ENCODE data around the gene FRMD3.

FRMD3 gene

GRCh38 chr9:83387401-83388185, 150.6 kb downstream of the FRMD3 start:
- H3K27me3 Mint-ChIP-seq (ENCODE audit: low read depth): no peaks in the 10 kb centered on the region
- no peak overlapping the region for H3K27ac Mint-ChIP-seq
- no peak overlapping the region for H3K4me3 Mint-ChIP-seq
- no peaks in the 10 kb centered on the region for H3K4me1 Mint-ChIP-seq
- no peaks in the 10 kb centered on the region for H3K36me3 Mint-ChIP-seq (ENCODE audit: low read depth)
- H3K9me3 Mint-ChIP-seq: peaks cover 7% of the 10 kb centered on the region
- TF ChIP-seq, protein P1, sequence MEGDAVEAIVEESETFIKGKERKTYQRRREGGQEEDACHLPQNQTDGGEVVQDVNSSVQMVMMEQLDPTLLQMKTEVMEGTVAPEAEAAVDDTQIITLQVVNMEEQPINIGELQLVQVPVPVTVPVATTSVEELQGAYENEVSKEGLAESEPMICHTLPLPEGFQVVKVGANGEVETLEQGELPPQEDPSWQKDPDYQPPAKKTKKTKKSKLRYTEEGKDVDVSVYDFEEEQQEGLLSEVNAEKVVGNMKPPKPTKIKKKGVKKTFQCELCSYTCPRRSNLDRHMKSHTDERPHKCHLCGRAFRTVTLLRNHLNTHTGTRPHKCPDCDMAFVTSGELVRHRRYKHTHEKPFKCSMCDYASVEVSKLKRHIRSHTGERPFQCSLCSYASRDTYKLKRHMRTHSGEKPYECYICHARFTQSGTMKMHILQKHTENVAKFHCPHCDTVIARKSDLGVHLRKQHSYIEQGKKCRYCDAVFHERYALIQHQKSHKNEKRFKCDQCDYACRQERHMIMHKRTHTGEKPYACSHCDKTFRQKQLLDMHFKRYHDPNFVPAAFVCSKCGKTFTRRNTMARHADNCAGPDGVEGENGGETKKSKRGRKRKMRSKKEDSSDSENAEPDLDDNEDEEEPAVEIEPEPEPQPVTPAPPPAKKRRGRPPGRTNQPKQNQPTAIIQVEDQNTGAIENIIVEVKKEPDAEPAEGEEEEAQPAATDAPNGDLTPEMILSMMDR (IDR thresholded peaks at IDR 0.05; ENCODE audit: unreplicated experiment in 3 of 3): no peak

DNA sequence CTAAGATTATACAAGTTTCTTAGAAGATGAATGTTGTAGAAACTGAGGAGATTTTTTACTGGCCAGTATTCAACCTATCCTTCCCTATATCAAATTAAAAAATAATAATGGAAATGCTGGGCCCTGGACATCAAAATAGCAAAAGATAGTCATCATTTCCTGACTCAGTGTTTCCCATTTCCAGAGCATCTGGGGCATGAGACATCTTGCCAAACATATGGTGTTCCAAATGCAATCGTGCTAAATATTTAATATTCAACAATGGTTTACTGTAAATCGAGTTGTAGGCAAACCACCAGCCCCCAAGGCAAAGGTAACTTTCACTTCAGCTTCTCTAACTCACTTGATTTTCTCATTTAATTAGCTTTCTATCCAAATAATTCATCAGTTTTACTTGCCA, 152.9 kb downstream of the FRMD3 start:
- H3K4me3 Mint-ChIP-seq: no peak overlapping the region
- TF ChIP-seq, protein P1 (IDR thresholded peaks at IDR 0.05; ENCODE audit: unreplicated experiment in 3 of 3): no peak
- no peaks in the 10 kb centered on the region for H3K27me3 Mint-ChIP-seq (ENCODE audit: low read depth)
- H3K36me3 Mint-ChIP-seq (ENCODE audit: low read depth): no peaks in the 10 kb centered on the region
- H3K4me1 Mint-ChIP-seq: peaks cover 4% of the 10 kb centered on the region
- H3K9me3 Mint-ChIP-seq: peaks cover 7% of the 10 kb centered on the region
- H3K27ac Mint-ChIP-seq: no peak overlapping the region

GRCh38 chr9:83384214-83384613, 154.0 kb downstream of the FRMD3 start:
- Mint-ChIP-seq H3K4me1 (peaks cover 4% of the 10 kb centered on the region), H3K4me3 (no peak overlapping the region), H3K9me3 (peaks cover 7% of the 10 kb centered on the region), H3K27ac (no peak overlapping the region), H3K27me3 (ENCODE audit: low read depth) (no peaks in the 10 kb centered on the region), H3K36me3 (ENCODE audit: low read depth) (no peaks in the 10 kb centered on the region)
- TF ChIP-seq, protein P1 (IDR thresholded peaks at IDR 0.05; ENCODE audit: unreplicated experiment in 3 of 3): no peak

DNA sequence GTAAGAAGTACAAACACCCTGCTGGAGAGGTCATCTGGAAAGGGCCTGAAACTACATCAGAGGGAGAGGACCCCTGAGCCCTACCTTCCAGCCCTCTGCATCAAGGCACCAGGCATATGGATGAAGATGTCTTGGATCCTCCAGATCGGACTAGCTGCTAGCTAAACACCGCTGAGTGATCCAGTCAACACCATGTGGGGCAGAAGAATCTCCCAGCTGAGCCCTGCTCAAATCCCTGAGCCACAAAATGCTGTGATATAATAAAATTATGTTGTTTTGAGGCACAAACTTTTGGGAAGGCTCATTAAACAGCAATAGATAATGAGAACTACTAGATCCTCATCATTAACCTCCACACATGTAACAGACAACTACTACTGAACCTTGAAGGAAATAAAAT, 155.2 kb downstream of the FRMD3 start:
- Mint-ChIP-seq H3K27me3 (ENCODE audit: low read depth) (no peaks in the 10 kb centered on the region), H3K27ac (no peak overlapping the region), H3K4me3 (no peak overlapping the region), H3K9me3 (peaks cover 7% of the 10 kb centered on the region), H3K4me1 (peaks cover 4% of the 10 kb centered on the region), H3K36me3 (ENCODE audit: low read depth) (no peaks in the 10 kb centered on the region)
- TF ChIP-seq, protein P1 (IDR thresholded peaks at IDR 0.05; ENCODE audit: unreplicated experiment in 3 of 3): no peak

DNA sequence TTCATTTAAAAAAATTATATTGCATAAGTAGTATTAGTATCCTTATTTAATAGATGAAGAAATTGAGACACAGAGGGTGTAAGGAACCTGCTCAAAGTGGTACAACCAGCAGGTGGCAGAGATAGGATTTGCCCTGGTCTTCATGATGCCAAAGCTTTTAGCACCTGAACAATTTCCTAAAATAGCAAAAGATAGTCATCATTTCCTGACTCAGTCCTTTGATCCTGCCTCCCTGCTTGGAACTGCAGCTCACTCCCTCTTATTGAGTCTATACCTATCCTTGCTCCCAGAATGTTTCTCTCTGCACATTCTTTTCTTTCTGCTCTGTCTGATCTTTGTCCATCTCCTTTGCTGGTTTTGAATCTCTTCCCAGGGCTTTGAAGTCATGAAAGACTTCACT, 155.8 kb downstream of the FRMD3 start:
- H3K4me1 Mint-ChIP-seq: peaks cover 4% of the 10 kb centered on the region
- H3K36me3 Mint-ChIP-seq (ENCODE audit: low read depth): no peaks in the 10 kb centered on the region
- H3K27ac Mint-ChIP-seq: no peak overlapping the region
- H3K4me3 Mint-ChIP-seq: no peak overlapping the region
- H3K9me3 Mint-ChIP-seq: peaks cover 7% of the 10 kb centered on the region
- TF ChIP-seq, protein P1 (IDR thresholded peaks at IDR 0.05; ENCODE audit: unreplicated experiment in 3 of 3): no peak
- H3K27me3 Mint-ChIP-seq (ENCODE audit: low read depth): no peaks in the 10 kb centered on the region

- H3K4me1 Mint-ChIP-seq: peaks cover 4% of the 10 kb centered on the region
- peaks cover 4% of the 10 kb centered on the region for H3K9me3 Mint-ChIP-seq
- no peaks in the 10 kb centered on the region for H3K36me3 Mint-ChIP-seq (ENCODE audit: low read depth)
- H3K27me3 Mint-ChIP-seq (ENCODE audit: low read depth): no peaks in the 10 kb centered on the region
- TF ChIP-seq, protein P1 (IDR thresholded peaks at IDR 0.05; ENCODE audit: unreplicated experiment in 3 of 3): no peak
- H3K4me3 Mint-ChIP-seq: no peak overlapping the region
- no peak overlapping the region for H3K27ac Mint-ChIP-seq
These were observed 159.2 kb downstream of the FRMD3 start for GRCh38 chr9:83379045-83379444.
